Panc1 (cell line): ENCODE measurements around the gene ARHGEF10L.

Experiments
- CTCF ChIP-seq: fragments of 450-650 bp; IDR thresholded peaks from 2 replicates; pipeline ENCODE4 v1.5.1; 2017; ENCODE audit warnings: mild to moderate bottlenecking
- REST ChIP-seq, 2 experiments: IDR thresholded peaks; 2 replicates each; pipeline ENCODE4 v1.6.1; 2011 to 2012; ENCODE audit warnings: low read depth in 2 of 2, control low read depth in 1 of 2, low read length in 1 of 2, mild to moderate bottlenecking in 1 of 2, moderate library complexity in 1 of 2; ENCODE audit not compliant: insufficient read depth in 1 of 2

GRCh38 chr1:17636612-17637011 is 97.1 kb downstream of the ARHGEF10L start:
- TF ChIP-seq CTCF (no peak), REST (IDR thresholded peaks at IDR 0.05; ENCODE audit: insufficient read depth in 1 of 2, low read depth in 2 of 2, low read length in 1 of 2) (no peak)
